Smooth muscle cell (in vitro differentiated cells): ENCODE results near the gene TRPC5OS. TPM values are rescaled to one million over a fixed set of nuclear protein-coding genes. Genes with fewer than 3 reads are reported as not detected.

Experiments
- polyA plus RNA-seq: library from polyadenylated mRNA; unstranded; fragments of >200 nt; fragmentation: Nextera tagmentation; extraction: Ambion mirVana; gene quantifications from 2 replicates; pipeline ENCODE4 v1.2.1, GENCODE V29; 2016
- total RNA-seq: library from RNA; depleted of rRNA; stranded (reverse); fragments of >200 nt; gene quantifications from 2 replicates; pipeline ENCODE4 v1.2.3, GENCODE V29; 2014

TRPC5OS gene
- total and polyA plus RNA-seq, 2 experiments from 2014 or later, result 0.45 TPM; not detected in 1

Other genes with a start within 250 kb of the TRPC5OS start
- 77.6 and 141 TPM in 2 replicates for gene ALG13, start 195.0 kb upstream of the TRPC5OS start, total RNA-seq
- 47.2 and 60.4 TPM in 2 replicates for gene ALG13, start 195.0 kb upstream of the TRPC5OS start, polyA plus RNA-seq
- not detected in 2 replicates for gene TRPC5, start 206.6 kb downstream of the TRPC5OS start, total RNA-seq
- 0.02 and 0.05 TPM in 2 replicates for gene TRPC5, start 206.6 kb downstream of the TRPC5OS start, polyA plus RNA-seq
- not detected in 2 replicates for gene RTL4, start 206.8 kb downstream of the TRPC5OS start, total RNA-seq
- not detected in 2 replicates for gene RTL4, start 206.8 kb downstream of the TRPC5OS start, polyA plus RNA-seq